Ureter (tissue), 1 donor: Measurements from ENCODE around the gene CPB2. TPM values are rescaled to one million over a fixed set of nuclear protein-coding genes. Genes with fewer than 3 reads are reported as not detected.

Source experiments
- DNase-seq: peaks from one replicate; pipeline ENCODE4 v3.0.0-alpha.2; 2020; ENCODE audit warnings: low spot score
- total RNA-seq: library from RNA; stranded (reverse); gene quantifications from one replicate; pipeline ENCODE4 v1.2.4, GENCODE V29; 2023
- donor health status: DM: yes; HTN: yes; CAD: no.

CPB2 gene
- total RNA-seq, 1 donor from 2014 or later, result not detected

GRCh38 chr13:46127358-46128023 is 22.7 kb upstream of the CPB2 start:
- DNase-seq, result no peak

- DNase-seq, result peak; percentile 74
These were observed 21.9 kb upstream of the CPB2 start for GRCh38 chr13:46126552-46127357.

GRCh38 chr13:46126056-46126455 is 21.2 kb upstream of the CPB2 start:
- no peak for DNase-seq

GRCh38 chr13:46124967-46125933 is 20.4 kb upstream of the CPB2 start:
- DNase-seq, result no peak

- no peak for DNase-seq
These were observed 19.7 kb upstream of the CPB2 start for GRCh38 chr13:46124531-46124966.

GRCh38 chr13:46122304-46122703 is 17.5 kb upstream of the CPB2 start:
- DNase-seq, result no peak

- DNase-seq, result no peak
These were observed 16.8 kb upstream of the CPB2 start for GRCh38 chr13:46121597-46122163.

- no peak for DNase-seq
These were observed 16.2 kb upstream of the CPB2 start for GRCh38 chr13:46121033-46121432.

- DNase-seq, result peak; percentile 62
These were observed 15.2 kb upstream of the CPB2 start for GRCh38 chr13:46119883-46120614.

- no peak for DNase-seq
These were observed 12.0 kb upstream of the CPB2 start for GRCh38 chr13:46116653-46117502.

GRCh38 chr13:46114613-46115012 is 9.8 kb upstream of the CPB2 start:
- DNase-seq, result no peak

- DNase-seq, result no peak
These were observed 8.8 kb upstream of the CPB2 start for GRCh38 chr13:46113596-46113995.

- no peak for DNase-seq
These were observed 6.3 kb upstream of the CPB2 start for GRCh38 chr13:46111151-46111550.

GRCh38 chr13:46109451-46109850 is 4.6 kb upstream of the CPB2 start:
- DNase-seq, result no peak

- no peak for DNase-seq
These were observed 2.1 kb upstream of the CPB2 start for GRCh38 chr13:46106839-46107371.

- no peak for DNase-seq
These were observed 1.8 kb downstream of the CPB2 start for GRCh38 chr13:46103037-46103436.

GRCh38 chr13:46102255-46102605 is 2.6 kb downstream of the CPB2 start:
- DNase-seq, result no peak

GRCh38 chr13:46101484-46102254 is 3.2 kb downstream of the CPB2 start:
- no peak for DNase-seq

GRCh38 chr13:46101002-46101401 is 3.8 kb downstream of the CPB2 start:
- DNase-seq, result no peak
